Measurements from ENCODE around the gene AGO3.

Gene AGO3

DNA sequence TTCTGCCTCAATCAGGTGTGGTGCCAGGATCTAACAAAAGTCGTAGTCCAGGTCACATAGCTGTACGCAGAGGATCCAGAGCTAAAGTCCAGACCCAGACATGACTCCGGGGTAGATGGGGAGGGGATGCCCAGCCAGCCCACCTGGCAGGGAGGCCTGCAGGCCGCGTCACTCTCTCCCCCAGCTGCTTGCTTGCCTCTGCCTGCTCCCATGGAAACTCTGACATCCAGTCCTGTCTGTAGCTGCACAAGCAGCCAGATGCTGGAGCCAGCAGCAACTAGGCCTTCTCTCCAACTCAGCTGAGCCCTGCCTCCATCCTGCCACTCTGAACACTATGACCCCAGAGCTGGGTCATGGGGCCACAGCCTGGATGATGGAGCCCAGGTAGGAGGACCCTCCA lies 186.0 kb downstream of the AGO3 start:
- TF ChIP-seq, protein P1, sequence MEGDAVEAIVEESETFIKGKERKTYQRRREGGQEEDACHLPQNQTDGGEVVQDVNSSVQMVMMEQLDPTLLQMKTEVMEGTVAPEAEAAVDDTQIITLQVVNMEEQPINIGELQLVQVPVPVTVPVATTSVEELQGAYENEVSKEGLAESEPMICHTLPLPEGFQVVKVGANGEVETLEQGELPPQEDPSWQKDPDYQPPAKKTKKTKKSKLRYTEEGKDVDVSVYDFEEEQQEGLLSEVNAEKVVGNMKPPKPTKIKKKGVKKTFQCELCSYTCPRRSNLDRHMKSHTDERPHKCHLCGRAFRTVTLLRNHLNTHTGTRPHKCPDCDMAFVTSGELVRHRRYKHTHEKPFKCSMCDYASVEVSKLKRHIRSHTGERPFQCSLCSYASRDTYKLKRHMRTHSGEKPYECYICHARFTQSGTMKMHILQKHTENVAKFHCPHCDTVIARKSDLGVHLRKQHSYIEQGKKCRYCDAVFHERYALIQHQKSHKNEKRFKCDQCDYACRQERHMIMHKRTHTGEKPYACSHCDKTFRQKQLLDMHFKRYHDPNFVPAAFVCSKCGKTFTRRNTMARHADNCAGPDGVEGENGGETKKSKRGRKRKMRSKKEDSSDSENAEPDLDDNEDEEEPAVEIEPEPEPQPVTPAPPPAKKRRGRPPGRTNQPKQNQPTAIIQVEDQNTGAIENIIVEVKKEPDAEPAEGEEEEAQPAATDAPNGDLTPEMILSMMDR (IDR thresholded peaks at IDR 0.05; ENCODE audit: extremely low read depth, missing control alignments) = no peak
- no peak for DNase-seq (ENCODE audit: low spot score)

DNA sequence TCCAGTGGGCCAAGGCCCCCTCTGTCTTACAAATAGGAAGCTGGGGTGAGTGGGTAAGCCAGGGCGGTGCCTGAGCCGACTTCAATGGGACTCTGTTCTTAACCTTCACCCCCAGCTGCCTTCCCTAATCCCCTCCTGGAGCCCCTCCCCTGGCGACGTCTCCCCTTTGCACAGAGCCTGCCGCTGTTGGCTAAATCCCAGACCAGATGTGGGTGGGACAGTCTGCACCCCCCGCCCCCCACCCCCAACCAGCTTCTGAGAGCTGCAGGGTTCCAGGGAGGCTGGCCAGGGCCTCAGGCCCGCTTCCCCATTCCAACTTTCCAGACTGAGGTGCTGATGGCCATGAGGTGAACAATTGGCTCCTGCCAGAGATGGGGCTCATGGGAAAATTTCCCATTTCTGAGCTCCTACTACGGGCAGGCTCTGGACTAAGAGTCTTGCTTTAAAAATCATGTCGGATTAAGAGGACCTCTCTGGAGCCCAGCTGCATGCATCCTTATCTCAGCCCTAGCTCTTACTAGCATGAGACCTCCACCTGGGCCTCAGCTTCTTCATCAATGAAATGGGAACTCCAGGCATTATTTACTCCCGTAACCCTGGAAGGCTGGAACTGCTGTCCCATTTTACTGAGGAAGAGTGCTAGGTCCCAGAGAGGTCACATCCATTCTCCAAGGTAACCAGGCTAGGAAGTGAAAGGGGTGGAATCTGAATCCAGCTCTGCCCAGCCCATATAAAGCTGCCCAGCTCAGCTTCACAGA lies 187.7 kb downstream of the AGO3 start:
- DNase-seq (ENCODE audit: low spot score) = no peak
- TF ChIP-seq, protein P1 (IDR thresholded peaks at IDR 0.05; ENCODE audit: extremely low read depth, missing control alignments) = no peak

DNA sequence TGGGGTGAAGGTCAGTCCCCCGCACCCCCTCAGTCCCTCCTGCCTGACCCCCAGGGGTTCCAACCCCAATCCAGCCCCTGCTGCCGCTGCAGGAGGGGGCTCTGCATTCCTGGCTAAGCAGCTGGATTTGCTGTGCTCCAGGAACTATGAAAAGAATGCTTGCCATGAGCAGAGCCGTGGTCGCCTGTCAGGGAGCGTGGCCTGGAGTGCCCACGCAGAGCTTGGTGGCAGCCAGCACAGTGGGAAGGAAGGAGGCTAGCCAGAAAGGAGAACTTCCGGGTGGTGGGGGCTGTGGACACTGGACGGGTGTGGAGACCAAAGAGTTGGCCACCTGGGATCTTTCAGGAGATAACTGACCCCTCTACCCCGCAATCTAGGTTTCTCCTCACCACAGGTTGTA lies 188.6 kb downstream of the AGO3 start:
- no peak for DNase-seq (ENCODE audit: low spot score)
- TF ChIP-seq, protein P1 (IDR thresholded peaks at IDR 0.05; ENCODE audit: extremely low read depth, missing control alignments) = no peak

Data from GM20000 (cell line).